ENCODE measurements around the gene MACC1.

The MACC1 gene

DNA sequence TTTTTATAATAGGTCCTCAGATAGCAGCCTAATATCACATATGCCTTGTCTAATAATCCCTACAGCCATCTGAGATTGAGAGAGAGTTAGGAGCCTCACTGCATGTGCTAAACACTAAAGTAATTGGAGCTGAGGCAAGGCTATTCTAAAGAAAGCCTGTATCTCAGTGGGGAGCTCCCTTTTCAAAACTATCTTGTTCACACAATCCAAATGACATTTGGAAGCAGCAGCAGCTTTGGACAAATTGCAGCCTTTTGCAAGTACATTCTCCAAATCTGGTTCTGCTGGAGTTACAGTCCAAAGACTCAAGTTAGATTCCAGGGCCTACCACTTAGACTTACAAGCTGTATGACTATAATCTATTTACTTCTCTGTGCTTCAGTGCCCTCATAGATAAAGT, 104.5 kb downstream of the MACC1 start:
- ATAC-seq (ENCODE audit: low read depth) (no peak), DNase-seq (ENCODE audit: low spot score) (no peak)
- no peaks in the 10 kb centered on the region for H3K9me3 ChIP-seq (ENCODE audit: severe bottlenecking)
- no peak overlapping the region for H3K27ac ChIP-seq (ENCODE audit: poor library complexity, severe bottlenecking)
- no peaks in the 10 kb centered on the region for H3K27me3 ChIP-seq (ENCODE audit: insufficient read depth, poor library complexity, severe bottlenecking)
- TF ChIP-seq, protein P1, sequence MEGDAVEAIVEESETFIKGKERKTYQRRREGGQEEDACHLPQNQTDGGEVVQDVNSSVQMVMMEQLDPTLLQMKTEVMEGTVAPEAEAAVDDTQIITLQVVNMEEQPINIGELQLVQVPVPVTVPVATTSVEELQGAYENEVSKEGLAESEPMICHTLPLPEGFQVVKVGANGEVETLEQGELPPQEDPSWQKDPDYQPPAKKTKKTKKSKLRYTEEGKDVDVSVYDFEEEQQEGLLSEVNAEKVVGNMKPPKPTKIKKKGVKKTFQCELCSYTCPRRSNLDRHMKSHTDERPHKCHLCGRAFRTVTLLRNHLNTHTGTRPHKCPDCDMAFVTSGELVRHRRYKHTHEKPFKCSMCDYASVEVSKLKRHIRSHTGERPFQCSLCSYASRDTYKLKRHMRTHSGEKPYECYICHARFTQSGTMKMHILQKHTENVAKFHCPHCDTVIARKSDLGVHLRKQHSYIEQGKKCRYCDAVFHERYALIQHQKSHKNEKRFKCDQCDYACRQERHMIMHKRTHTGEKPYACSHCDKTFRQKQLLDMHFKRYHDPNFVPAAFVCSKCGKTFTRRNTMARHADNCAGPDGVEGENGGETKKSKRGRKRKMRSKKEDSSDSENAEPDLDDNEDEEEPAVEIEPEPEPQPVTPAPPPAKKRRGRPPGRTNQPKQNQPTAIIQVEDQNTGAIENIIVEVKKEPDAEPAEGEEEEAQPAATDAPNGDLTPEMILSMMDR (IDR thresholded peaks at IDR 0.05; ENCODE audit: poor library complexity, severe bottlenecking), result no peak
- no peak overlapping the region for H3K4me3 ChIP-seq (ENCODE audit: severe bottlenecking)
- H3K4me1 ChIP-seq (ENCODE audit: insufficient read depth, poor library complexity, severe bottlenecking), result no peaks in the 10 kb centered on the region
- H3K36me3 ChIP-seq (ENCODE audit: low read depth), result no peaks in the 10 kb centered on the region

DNA sequence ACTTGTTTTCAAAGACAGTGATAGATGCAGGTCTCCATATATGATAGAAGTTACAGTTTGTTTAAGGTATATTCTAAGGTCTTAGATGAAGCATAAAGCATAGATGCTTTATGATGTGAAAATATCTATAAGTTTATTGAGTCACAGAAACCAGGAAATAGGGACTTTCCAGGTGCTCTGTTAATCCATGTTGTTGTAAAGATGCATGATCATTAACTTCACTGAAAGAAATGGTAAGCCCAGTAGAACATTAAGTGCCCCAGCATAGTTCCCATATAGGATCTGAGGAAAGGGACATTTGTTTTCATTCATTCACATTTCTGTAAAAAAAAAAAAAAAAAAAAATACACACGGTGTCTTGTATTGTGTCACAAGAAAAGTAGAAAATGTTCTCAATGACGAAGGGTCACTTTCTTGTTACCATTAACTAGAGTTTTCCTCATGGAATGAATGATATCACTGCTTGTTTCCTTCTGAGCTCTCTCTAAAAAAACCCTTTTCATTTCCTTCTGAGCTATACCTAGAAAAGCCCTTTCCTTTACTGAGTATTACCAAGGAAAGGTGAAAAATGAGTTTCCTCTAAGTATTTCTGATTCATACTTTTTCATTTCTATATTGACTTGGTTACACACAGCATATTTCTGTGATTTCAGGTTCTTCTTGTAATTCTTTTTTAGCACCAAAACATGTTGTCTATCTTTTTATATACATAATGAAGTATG, 105.2 kb downstream of the MACC1 start:
- Histone ChIP-seq H3K4me3 (ENCODE audit: severe bottlenecking) (no peak overlapping the region), H3K36me3 (ENCODE audit: low read depth) (no peaks in the 10 kb centered on the region), H3K27ac (ENCODE audit: poor library complexity, severe bottlenecking) (no peak overlapping the region), H3K9me3 (ENCODE audit: severe bottlenecking) (no peaks in the 10 kb centered on the region), H3K27me3 (ENCODE audit: insufficient read depth, poor library complexity, severe bottlenecking) (no peaks in the 10 kb centered on the region), H3K4me1 (ENCODE audit: insufficient read depth, poor library complexity, severe bottlenecking) (no peaks in the 10 kb centered on the region)
- ATAC-seq (ENCODE audit: low read depth) (no peak), DNase-seq (ENCODE audit: low spot score) (no peak)
- TF ChIP-seq, protein P1 (IDR thresholded peaks at IDR 0.05; ENCODE audit: poor library complexity, severe bottlenecking), result no peak

DNA sequence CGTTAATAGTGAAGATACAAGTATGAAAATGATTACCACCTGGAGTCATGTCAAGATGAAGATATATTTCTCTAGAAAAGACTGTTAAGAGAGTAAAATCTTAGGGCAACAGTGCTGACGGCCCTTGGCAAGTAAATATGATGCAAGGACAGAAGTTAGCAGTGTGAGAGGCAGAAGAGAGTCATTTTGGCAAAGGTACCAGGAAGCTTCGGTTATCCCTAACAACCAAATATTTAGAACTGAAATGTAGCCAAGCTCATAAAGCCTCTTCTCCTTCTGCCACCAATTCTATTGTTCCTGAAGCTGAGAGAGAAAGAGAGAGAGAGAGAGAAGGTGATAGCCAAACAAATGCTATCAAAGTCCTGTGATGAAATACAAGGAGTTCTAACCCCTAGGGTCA, 109.6 kb downstream of the MACC1 start:
- no peaks in the 10 kb centered on the region for H3K27me3 ChIP-seq (ENCODE audit: insufficient read depth, poor library complexity, severe bottlenecking)
- no peak overlapping the region for H3K27ac ChIP-seq (ENCODE audit: poor library complexity, severe bottlenecking)
- H3K4me3 ChIP-seq (ENCODE audit: severe bottlenecking), result no peak overlapping the region
- no peaks in the 10 kb centered on the region for H3K36me3 ChIP-seq (ENCODE audit: low read depth)
- TF ChIP-seq, protein P1 (IDR thresholded peaks at IDR 0.05; ENCODE audit: poor library complexity, severe bottlenecking), result no peak
- ATAC-seq (ENCODE audit: low read depth), result no peak
- no peak for DNase-seq (ENCODE audit: low spot score)
- no peaks in the 10 kb centered on the region for H3K9me3 ChIP-seq (ENCODE audit: severe bottlenecking)
- no peaks in the 10 kb centered on the region for H3K4me1 ChIP-seq (ENCODE audit: insufficient read depth, poor library complexity, severe bottlenecking)

DNA sequence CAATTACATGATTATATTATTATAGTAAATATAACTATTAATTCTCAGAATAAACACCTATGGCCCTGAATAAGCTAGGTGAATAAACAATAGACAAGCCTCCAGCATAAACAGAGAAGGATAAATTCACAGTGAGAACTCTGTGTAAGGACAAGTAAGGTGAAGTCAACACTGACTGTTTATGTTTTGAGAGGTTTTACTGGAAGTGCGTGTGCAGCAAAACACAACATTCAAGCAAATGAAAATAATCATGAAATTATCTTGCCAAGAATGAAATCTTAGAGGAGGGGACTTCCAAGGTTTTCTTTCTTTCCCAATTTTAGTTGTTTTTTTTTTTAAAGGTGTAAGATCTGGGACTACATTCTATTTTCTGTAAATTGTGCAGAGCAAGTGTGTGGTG, 112.5 kb downstream of the MACC1 start:
- H3K9me3 ChIP-seq (ENCODE audit: severe bottlenecking), result no peaks in the 10 kb centered on the region
- no peaks in the 10 kb centered on the region for H3K27me3 ChIP-seq (ENCODE audit: insufficient read depth, poor library complexity, severe bottlenecking)
- H3K4me3 ChIP-seq (ENCODE audit: severe bottlenecking), result no peak overlapping the region
- TF ChIP-seq, protein P1 (IDR thresholded peaks at IDR 0.05; ENCODE audit: poor library complexity, severe bottlenecking), result no peak
- no peaks in the 10 kb centered on the region for H3K36me3 ChIP-seq (ENCODE audit: low read depth)
- H3K4me1 ChIP-seq (ENCODE audit: insufficient read depth, poor library complexity, severe bottlenecking), result no peaks in the 10 kb centered on the region
- no peak overlapping the region for H3K27ac ChIP-seq (ENCODE audit: poor library complexity, severe bottlenecking)
- no peak for DNase-seq (ENCODE audit: low spot score)
- no peak for ATAC-seq (ENCODE audit: low read depth)

DNA sequence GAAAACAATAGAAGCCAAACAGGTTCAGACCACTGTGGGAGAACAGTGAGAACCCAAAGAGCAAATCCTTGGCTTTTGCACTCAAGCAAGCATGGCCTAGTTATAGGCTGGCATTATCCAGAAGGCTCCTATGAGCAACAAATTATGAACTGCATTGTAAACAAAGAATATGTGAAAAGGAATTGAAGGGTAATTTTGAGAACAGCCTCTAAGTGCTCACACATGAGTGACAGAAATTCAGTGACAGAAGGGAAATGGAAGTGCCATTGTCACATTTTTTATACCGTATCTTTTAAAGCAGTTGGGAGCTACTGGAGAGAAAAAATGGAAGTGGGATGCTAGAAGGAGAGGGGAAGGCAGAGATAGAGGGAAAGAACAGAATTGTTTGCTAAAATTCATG, 114.2 kb downstream of the MACC1 start:
- Histone ChIP-seq H3K36me3 (ENCODE audit: low read depth) (no peaks in the 10 kb centered on the region), H3K4me1 (ENCODE audit: insufficient read depth, poor library complexity, severe bottlenecking) (no peaks in the 10 kb centered on the region), H3K27me3 (ENCODE audit: insufficient read depth, poor library complexity, severe bottlenecking) (no peaks in the 10 kb centered on the region), H3K9me3 (ENCODE audit: severe bottlenecking) (no peaks in the 10 kb centered on the region), H3K4me3 (ENCODE audit: severe bottlenecking) (no peak overlapping the region), H3K27ac (ENCODE audit: poor library complexity, severe bottlenecking) (no peak overlapping the region)
- ATAC-seq (ENCODE audit: low read depth) (no peak), DNase-seq (ENCODE audit: low spot score) (no peak)
- TF ChIP-seq, protein P1 (IDR thresholded peaks at IDR 0.05; ENCODE audit: poor library complexity, severe bottlenecking), result no peak

Data from RWPE2 (cell line).